ENCODE results near the gene MAP3K14.

The MAP3K14 gene

DNA sequence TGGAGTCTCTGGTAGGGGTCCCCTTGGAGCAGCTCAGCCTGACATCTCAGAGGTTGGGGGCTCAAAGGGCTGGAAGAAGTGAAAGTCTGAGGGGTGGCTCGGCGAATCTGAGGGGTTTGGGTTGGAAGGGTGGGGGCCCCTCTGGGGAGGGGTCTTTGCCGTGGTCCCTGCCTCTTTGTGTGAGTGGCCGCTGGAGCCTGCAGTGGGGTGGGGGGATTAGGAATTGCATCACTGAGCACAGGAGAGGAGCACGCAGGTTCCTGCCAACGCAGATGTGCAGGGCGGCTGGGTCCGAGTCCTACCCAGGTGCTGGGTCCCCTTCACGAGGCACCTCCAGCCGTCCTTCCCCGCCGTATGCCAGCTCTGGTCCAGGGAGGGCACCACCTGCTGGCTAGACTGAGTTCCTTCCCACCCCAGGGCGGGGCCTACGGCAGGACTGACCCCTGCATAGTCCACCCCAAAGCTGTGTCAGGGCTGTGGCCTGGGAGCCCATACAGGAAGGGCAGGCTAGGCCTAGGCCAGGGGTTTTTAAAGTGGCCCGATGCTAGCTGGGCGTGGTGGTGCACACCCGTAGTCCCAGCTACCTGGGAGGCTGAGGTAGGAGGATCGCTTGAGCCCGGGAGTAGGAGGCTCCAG is 85.2 kb downstream of the MAP3K14 start:
- peak; percentile 89 for DNase-seq

DNA sequence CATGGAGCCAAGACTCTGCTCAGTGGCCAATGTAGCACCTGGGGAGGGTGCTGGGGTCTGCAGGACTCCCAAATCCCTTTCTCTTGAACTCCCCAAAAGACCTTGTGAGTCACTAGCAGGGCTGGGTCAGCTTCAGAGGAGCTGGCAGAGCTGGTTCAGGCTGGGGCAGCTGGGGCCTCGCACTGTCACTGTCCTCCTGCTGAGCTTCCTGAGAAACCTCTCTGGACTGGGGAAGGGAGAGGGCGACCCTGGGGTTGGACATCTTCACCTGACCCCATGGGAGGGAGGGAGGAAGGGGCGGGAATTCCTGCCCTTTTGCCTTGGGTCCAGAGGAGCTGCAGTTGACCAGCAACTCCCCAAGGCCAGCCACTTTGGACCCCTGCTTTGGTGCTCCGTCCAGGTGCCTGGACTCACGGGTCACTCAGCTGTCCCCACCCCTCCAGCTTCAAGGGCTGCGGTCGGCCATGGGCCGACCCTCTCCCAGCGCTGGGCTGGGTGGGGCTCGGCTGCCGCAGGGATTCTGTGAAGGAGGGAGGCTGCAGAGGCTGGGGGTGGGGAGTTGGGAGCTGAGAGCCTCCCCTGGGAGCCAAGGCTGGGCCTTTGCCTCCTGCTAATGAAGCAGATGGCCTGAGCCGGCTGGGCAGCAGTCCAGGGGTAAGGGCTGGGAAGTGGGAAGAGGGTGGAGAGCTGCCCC is 85.9 kb downstream of the MAP3K14 start:
- DNase-seq: peak; percentile 90

DNA sequence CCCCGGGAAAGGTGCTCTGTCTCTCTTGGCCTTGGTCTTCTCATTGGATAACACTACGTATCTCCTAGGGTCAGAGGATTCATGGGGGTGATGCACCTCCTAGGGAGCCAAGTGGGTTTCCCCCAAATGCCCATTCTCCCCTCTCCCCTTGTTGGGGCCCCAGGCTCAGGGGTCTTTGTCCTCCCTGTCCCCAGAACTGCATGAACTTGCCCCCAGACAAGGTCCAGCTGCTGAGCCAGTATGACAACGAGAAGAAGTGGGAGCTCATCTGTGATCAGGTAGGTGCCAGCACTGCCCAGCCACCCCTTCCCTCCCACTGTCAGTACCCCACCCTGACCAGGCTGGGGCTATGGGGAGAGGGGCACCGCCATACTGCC is 86.4 kb downstream of the MAP3K14 start:
- DNase-seq: no peak

DNA sequence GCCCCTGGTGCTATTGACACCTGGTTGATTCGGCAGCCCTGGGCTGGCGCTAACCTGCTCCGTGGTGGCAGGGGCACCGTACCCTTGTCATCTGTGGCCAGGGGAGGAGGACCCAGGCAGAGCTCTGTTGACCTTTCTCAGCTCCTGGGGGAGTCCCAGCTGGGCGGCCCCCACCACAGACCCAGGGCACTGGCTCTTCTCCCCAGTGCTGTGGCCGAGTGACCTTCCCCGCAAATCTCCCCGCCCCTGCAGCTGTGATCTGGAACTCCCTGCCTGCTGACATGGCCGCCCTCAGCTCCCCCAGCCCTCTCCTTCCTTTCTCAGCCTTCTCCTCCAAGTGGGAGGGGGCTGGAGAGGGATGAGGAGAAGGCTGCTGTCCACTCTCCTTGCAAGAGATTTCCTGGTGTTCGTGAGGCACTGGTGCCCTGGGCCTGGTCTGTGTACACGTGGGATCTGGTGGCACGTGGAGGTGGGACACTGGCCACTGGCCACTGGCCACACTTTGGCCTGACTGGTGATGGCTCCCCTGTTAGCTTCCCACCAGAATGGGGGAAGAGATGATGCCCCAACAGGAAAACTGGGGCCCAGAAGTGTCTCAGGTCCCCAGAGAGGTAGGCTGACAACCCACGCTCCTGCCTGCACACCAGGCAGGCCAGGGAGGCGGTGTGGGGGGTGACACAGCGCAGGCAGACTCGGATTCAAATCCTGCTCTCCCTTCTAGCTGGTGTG is 87.0 kb downstream of the MAP3K14 start:
- no peak for DNase-seq

DNA sequence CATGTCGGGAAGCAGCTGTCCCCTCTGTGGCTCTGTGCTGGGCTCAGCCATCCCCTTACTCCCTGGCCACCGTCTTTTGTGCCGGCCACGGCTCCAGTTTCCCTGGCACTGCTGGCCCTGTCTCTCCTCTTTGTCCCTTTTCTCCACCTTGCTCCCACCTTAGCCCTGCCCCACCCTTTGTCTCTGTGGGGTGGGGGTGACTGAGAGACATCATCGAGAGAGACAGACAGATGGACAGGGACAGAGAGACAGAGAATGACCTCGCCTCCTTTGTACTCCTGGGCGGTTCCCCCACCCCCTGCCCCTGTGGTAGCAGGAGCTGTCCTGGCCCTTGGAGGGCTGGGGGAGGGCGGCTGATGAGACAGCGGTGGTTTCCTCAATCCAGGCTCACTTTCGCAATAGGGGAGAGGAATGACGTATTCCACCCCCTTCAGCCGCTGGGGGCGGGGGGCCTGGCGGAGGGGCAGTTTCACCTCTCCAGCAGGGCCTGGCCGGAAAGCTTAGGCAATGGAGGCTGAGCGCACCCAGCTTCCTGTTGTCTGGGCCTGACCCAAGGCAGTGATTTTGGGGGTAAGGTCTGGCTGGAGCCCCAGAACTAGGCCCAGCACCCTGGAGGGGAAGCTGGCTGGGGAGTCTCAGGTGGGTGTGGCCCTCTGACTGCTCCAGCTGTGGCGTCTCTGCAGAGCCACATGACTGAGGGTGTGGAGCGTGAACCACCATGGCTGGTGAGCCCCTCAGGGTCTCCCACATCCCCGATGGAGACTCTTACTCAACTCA is 87.9 kb downstream of the MAP3K14 start:
- DNase-seq: no peak

DNA sequence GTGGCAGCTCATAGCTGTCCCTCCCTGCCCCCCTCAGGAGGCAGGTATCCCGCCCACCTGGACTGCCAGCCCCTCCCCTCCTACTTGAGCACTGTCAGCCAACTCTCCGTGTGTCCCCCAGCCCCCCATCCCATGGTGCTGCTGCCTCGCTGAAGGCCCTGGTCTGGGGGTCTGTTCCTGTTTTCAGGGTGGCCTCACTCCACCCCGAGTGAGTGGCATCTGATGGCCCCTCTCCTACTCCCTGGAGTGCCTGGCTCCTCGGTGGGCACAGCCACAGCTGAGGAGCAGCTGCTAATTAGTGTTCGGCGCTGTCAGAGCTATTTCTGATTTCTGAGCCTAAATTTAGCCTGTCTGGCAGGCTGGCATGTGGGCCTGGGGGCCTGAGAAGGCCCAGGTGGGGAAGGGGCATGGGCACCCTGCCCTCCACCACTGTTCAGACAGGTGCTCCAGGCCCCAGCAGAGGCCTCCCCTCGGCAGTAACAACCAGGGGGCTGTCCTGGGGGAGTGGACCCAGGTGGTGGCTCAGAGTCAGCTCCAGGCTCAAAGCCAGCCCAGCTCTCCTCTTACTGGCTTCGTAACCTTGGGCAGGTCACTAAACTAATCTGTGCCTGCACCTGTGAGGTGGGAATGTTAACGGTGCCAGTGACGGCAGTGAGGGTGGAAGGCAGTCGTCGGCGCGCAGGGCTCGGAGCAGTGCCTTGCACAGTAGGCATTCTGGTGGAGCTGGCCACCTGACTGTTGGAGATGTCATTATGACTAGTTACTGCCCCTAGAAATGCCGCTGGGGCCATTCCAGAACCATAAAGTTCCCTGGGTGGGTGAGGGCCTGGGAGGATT is 88.7 kb downstream of the MAP3K14 start:
- DNase-seq: peak; percentile 76

DNA sequence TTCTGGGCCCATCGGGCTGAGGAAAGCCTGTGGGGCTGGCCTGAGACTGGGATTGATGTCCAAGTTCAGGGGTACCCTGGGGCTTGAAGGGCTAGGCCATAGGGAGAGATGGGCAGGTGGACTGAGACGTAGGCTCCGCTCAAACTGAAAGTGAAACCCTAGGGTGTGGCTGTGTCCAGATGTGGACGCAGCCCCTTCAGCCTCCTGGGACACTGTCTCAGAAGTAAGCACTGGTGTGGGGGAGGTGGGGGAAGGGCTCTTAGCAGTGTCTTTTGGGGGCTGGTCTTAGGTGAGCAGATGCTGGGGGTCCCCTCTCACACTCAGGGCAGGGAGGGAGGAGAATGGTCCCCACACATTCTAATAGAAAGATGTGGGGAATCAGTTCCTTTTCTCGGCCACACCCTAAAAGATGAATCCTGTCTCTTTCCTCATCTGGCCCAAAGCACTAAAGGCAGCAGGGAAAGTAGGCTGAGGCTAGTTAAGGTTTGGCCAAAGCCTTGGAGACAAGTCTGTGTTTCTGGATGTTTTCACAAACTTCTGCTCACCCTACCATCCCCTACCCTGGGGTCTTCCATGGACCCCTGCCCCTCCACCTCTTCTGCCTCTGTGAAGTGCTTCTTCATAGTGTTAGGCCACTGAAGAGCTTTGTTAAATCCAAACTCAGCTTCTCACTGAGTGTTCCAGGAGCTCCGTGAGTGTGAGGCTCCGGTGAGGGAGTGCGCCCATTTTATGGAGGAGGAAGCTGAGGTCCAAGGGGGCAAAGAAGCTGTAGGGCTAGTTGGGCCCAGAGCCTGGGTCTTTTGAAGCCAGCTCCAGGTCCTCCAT is 89.5 kb downstream of the MAP3K14 start:
- no peak for DNase-seq

DNA sequence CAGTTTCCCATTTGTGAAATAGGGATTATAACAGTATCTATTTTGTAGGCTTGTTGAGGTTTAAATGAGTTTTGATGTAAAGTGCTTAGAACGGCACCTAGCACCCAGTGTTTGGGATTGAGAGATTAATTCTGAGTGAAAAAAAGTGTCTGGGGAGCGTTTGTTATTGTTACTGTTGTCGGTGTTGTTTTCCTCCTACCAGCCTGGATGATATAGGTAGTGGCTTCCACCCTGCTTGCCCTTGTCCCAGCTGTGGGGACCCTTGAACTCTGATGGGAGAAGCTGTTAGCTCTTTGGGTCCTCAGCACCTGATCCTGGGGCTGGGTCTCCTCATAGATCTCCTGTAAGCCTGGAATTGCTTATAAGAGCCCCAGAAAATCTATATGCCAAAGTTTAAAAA is 90.2 kb downstream of the MAP3K14 start:
- DNase-seq: no peak

DNA sequence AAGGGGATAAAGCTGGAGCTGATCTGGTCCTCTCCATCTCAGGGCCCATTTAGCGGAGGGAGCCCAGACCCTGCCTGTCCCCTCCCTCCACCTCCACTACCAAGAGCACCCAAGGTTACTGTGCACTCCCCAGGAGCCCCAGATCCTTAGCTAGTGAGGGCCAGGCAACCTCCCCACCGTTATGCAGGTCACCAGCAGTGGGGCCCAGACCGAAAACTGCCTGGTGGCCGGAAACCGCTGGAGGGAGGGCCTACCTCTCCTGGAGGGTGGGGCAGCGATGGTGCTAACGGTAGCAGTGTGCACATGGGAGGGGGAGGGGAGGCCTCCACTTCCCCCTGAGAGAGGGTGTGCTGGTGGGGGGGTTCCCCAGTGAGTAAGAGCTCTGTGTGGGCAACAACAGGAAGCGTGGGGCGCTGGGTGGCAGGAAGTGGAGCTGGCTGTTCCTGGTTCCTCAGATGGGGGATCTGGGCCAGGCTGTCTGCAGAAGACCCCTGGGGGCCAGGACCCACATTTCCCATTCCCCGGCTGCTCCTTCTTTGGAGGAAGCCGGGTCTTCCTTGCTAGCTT is 90.8 kb downstream of the MAP3K14 start:
- no peak for DNase-seq

DNA sequence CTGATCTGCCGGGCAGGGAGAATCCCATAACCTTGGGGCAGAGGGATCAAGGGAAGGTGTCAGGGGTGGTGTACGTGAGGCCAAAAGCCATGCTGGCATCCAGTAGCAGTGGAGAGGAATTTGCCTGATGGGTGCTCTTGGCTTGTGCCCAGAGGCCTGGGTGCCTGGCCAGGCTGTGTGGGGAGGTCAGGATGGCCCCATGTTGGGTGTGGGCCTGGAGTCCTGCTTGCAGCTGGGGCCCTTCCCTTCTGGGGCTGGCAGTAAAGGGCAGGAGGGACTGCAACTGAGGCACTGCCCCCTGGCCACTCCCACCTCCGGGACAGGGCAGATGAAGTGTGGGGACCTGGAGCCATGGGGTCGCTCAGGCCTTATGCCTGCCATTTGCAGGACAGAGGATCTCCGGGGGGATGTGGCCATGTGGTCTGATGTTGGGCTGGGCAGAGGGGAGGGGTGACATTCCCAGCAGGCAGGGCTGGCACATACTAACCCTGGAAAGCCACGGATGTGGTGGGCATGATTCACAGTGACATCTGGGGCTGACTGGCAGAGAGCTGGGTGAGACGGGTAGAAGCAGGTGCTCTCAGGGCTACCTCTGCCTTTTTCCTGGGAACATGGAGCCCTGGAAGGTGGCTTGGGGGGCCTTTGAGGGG is 91.6 kb downstream of the MAP3K14 start:
- DNase-seq: no peak

DNA sequence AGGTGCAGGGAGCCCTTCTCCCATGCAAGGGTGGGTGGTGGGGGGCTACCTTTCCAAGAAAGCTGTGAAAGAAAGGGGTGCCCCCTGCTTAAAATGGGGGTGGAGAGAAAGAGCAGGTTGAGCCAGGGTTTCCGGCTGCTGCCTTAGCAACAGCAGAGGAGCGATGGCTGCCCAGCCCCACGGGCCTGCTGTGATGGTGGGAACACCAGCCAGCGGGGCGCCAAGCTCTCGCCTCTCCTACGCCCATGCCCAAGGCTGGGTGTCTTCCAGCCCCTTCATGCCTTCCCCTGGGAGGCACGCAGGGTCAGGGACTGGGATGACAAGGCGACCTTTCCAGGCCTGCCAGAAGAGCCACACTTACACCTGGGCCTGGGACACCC is 92.2 kb downstream of the MAP3K14 start:
- no peak for DNase-seq

DNA sequence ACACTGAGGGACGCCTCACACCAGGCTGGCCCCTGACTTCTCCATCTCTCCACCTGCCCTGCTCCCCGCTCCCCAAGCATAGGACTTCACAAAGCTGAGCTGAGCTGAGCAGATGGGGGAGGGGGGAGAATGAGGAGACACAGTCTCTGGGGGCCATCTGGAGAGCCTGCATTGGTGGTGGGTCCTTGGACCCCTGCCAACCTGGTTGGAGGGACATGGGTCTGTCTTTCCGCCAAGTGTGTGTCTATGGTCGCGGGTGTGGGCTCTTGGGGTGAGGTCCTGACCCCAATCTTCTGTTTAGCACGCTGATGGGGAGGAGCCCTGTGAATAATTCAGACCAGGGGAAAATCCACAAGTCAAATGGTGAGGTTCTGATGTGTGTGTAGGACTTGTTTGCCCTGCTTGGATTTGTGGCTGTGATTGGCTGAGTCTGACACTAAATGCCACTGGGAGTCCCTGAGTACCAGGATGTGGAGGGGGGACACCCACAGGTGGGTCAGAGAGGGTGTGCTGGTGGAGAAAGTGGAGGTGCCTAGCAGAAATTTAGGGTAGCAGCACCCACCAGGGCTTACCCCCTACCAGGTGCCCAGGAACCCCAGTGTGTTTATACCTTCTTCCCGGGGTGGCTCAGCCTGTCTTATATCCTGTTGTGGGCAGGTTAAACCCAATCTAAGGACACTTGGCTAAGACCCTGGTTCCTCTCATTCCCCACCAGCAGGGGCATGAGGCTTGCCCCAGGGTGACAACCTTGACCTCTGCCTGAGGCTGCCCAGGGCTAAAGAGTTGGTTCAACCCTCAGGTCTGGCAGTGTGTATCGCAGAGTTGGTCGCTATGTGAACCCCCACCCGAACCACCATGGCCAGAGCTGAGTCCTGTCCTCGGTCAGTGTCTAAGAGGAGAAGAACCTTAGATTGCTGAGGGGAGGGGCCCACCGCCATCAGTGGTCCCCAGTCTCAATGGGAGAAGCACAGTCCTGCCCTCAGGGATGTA is 93.0 kb downstream of the MAP3K14 start:
- no peak for DNase-seq

DNA sequence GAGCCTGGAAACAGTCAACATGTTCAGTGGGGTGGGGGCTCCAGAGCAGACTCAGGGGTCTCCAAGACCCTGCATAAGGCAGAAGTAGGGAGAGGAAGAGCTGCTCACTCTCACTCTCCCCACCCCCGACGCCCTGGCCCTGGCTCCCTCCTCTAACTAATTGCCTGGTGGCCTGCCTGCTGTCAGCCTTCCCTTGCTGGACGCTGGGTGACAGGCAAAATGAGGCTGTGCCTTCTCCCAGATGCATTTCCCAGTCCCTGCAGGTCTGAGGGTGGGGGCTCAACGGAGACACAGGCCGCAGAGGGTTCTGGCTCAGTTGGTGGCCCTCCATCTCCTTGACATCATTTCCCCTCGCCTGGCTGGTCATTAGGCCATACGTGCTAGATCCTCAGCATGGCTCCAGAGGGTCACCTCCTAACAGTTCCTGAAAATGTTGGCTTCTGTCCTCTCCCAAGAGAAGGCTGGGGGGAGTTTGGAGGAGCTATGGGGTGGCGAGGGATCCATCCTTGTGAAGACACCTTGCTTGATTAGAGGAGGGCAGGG is 93.8 kb downstream of the MAP3K14 start:
- no peak for DNase-seq

DNA sequence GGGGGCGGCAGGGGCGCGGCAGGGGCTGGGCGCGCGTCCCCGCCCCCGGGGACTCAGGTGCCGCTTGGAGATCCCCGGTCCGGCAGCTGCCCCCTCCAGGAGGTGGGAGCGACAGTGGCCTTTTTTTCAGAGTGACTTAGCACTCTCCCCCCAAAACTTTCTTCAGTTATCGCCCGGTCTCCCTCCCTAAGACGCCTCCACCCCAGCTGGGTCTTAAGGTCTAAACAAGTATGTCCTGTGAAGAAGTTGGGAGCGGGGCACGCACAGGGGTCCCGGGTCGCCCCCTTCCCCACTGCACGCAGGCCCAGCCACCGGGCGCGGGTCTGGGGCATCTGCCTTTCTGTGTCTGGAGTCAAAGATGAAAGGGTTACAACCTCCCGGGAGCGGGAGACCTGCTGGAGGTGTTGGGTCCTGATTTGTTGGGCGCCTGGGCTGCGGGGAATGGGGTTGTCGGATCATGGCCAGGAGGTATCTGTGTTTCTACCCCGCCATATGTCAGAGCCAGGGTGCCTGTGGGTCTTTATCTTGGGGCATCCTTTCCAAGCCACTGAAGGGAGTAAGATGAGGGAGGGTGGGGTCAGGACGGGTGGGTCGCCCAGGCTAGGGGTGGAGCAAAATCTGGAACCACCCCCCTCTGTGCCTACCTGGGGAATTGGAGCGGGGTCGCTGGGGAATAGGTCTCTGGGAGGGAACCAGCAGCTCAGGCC is 94.4 kb downstream of the MAP3K14 start:
- no peak for DNase-seq

DNA sequence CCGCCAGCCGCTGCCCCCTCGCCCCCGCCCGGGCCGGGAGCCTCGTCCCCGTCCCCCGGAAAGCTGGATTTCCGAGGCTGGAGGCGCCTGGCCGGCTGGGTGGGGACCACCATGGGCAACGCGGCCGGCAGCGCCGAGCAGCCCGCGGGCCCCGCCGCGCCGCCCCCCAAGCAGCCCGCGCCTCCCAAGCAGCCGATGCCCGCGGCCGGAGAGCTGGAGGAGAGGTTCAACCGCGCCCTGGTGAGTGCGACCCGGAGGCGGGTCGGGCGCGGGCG is 94.9 kb downstream of the MAP3K14 start:
- DNase-seq: no peak

DNA sequence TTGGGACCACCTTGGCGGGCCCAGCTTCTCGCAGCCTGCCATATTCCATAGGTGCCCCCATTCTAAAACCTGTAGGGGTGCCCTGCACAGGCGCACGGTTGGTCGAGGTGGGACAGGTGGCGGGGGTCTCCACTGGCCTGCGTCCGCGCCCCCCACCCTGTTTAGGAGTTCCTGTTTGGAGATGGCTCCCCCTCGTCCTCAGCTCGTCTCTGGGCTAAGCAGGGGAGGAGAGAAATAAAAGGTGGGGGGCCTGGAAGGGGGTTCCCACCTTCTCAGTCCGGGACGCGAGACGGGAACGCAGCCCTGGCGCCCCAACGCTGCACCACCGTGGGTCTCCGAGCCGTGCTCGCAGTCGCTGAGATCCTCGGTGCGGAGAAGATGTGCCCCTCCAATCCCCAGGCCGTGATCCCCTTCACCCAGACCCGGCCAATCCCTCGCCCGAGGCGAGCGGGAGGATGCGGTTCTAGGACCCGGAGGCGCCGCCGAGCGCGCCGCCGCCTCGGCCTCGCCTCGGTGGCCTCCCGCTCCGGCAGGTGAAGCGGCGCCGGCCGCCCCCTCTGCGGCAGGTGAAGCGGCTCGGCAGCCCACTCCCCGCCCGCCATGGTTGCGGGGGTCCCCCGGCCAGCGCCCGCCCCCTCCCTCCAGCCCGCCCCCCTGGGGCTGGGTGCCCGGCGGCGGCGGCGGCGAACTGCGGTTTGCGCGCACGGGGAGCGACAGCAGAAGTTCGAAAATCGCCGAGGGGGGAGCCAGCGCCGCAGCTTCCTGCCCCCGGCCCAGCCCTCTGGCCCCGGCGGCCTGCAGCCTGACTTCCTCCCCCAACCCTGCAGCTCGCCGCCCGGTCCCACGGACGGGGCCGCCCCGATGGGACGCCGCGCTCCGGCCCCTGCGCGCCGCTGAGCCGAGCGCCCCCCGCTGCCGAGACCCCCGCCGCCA is 95.5 kb downstream of the MAP3K14 start, which contains the start of gene FMNL1:
Gene FMNL1 (plus strand): TSS at position 805 of the 933 bp plus-strand sequence. CDS start 240 bp downstream, outside the sequence.
- DNase-seq: peak; percentile 14

DNA sequence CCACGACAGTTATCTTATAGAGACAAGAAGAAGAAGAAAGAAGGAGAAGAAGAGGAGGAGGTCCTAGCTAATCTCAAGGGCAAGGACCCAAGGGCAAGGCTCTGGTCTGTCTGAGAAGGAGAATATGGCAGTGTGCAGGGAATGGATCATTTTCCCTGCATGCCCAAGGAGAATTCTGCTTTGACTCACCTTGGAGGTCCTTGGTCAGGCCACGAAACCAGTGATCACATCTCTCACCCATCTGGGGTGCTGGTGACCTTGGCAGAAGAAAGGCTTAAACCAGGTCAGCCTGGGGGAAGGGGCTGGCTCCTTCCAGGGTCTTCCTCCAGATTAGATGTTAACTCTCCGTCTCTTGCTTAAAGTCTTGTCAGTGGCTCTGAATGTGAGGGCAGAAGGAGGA is 96.7 kb downstream of the MAP3K14 start:
- DNase-seq: no peak

Data from NCI-H1092 treated with DMSO at 0.1 percent for 48 hours (cell line).